Pancreas (tissue), 10 donors: ENCODE results near the gene ARL4A. TPM values are rescaled to one million over a fixed set of nuclear protein-coding genes. Genes with fewer than 3 reads are reported as not detected.

Source experiments
- ATAC-seq, 4 donors: fragments of 200-7000 bp; cut with Tn5 transposase; one replicate each; pipeline versions ENCODE4 v1.8.0 to v1.9.1; 2020; ENCODE audit warnings: mild to moderate bottlenecking in 4 of 4, moderate library complexity in 4 of 4
- DNase-seq, 6 donors: peaks; one replicate each; pipeline ENCODE4 v3.0.0-alpha.2; 2020
- FAIRE-seq: peaks from 2 replicates; lab custom pipeline; 2012; peaks lifted over from hg19 to GRCh38; lab: Jason Lieb, UNC
- H3K27ac ChIP-seq, 4 donors: fragments of 200-600 bp; sonication (generic); 1 replicate in 3 of 4; 2 replicates in 1 of 4; pipeline versions ENCODE4 v1.5.0 to v1.8.0; 2020
- H3K27me3 ChIP-seq, 4 donors: fragments of 200-600 bp; one replicate each; pipeline ENCODE4 v1.8.0; 2021
- H3K36me3 ChIP-seq, 3 donors: fragments of 200-600 bp; sonication (generic) in 1 of 3; one replicate each; pipeline versions ENCODE4 v1.5.0 to v1.8.0; 2020 to 2021
- H3K4me1 ChIP-seq, 3 donors: fragments of 200-600 bp; one replicate each; pipeline ENCODE4 v1.8.0; 2021
- H3K4me3 ChIP-seq, 4 donors: fragments of 200-600 bp; sonication (generic) in 2 of 4; one replicate each; pipeline versions ENCODE4 v1.5.0 to v1.8.0; 2020 to 2021
- H3K9me3 ChIP-seq, 4 donors: fragments of 200-600 bp; one replicate each; pipeline ENCODE4 v1.8.0; 2021
- CTCF ChIP-seq, 4 donors: fragments of 200-600 bp; sonication (generic) in 3 of 4; IDR thresholded peaks; one replicate each; pipeline versions ENCODE4 v1.5.0 to v1.8.0; 2021; ENCODE audit warnings: antibody characterized with exemption in 4 of 4
- WGBS, 2 donors: extraction: QIAGEN DNeasy Blood & Tissue Kit; methylation state at CpG; one replicate each; pipeline ENCODE4 v1.1.7; 2013; 5-methylcytosine and 5-hydroxymethylcytosine counted together
- intact Hi-C, 3 donors: fragments of 100-400 bp; cut with DNase I; formaldehyde crosslinking; loops; one replicate each; pipeline versions ENCODE4 v1.11.1 to v1.14.2; 2022
- polyA plus RNA-seq, 2 donors: library from polyadenylated mRNA; stranded (reverse); fragments of 200-250 nt; gene quantifications; one replicate each; pipeline ENCODE4 v1.2.3, GENCODE V29; 2013
- total RNA-seq, 6 donors: library from RNA; stranded (reverse); fragmentation: NEBNext Ultra II Directional in 4 of 6; extraction: Animal tissue kit (Norgen Biotek cat#: 25700) in 4 of 6; gene quantifications; one replicate each; pipeline versions ENCODE4 v1.2.1 to v1.2.4, GENCODE V29; 2021 to 2023
- donor health status: healthy with polysubstance abuse.
- donor health status: DM: no; HTN: no; CAD: no; lungs with moderate emphysema.
- donor health status: DM: no; HTN: no; CAD: no.
- donor health status: control.
- donor health status: control.
- donor health status: Bipolar disorder and iron deficiency.
- donor health status: DM: yes; HTN: yes; CAD: no.
- donor health status: DM: no; HTN: no; CAD: no.
- donor health status: DM: no; HTN: no; CAD: no.
- donor health status: DM: yes; HTN: yes; CAD: no.

Gene ARL4A
- total and polyA plus RNA-seq, 8 donors, result 1.9 to 8.6 (median 4.2) TPM

GRCh38 chr7:12692035-12692434, 4.6 kb downstream of the ARL4A start:
- intact Hi-C loops, result no loop called here
- no peak for TF ChIP-seq CTCF (IDR thresholded peaks at IDR 0.05)
- H3K36me3 ChIP-seq, result no peaks in the 10 kb centered on the region
- no peaks in the 10 kb centered on the region for H3K9me3 ChIP-seq
- no peak overlapping the region for H3K4me3 ChIP-seq
- H3K4me1 ChIP-seq, result peaks cover 0 to 6% (median 3%) of the 10 kb centered on the region in 3 donors
- no peak for FAIRE-seq
- no peaks in the 10 kb centered on the region for H3K27me3 ChIP-seq
- ATAC-seq, result no peak
- DNase-seq, result no peak
- no peak overlapping the region for H3K27ac ChIP-seq
- WGBS, 2 donors, result 91 to 94% methylated on average over 1 of the region's 1 CpG

GRCh38 chr7:12692479-12693259, 5.2 kb downstream of the ARL4A start:
- TF ChIP-seq CTCF (IDR thresholded peaks at IDR 0.05), result no peak
- ATAC-seq (no peak), DNase-seq (no peak), FAIRE-seq (no peak)
- H3K4me3 ChIP-seq, result no peak overlapping the region
- H3K36me3 ChIP-seq, result no peaks in the 10 kb centered on the region
- intact Hi-C loops, result no loop called here
- H3K27me3 ChIP-seq, result no peaks in the 10 kb centered on the region
- H3K9me3 ChIP-seq, result no peaks in the 10 kb centered on the region
- peaks cover 0 to 6% (median 3%) of the 10 kb centered on the region in 3 donors for H3K4me1 ChIP-seq
- no peak overlapping the region for H3K27ac ChIP-seq
- 53 to 80% methylated on average over 3 of the region's 3 CpGs for WGBS, 2 donors

DNA sequence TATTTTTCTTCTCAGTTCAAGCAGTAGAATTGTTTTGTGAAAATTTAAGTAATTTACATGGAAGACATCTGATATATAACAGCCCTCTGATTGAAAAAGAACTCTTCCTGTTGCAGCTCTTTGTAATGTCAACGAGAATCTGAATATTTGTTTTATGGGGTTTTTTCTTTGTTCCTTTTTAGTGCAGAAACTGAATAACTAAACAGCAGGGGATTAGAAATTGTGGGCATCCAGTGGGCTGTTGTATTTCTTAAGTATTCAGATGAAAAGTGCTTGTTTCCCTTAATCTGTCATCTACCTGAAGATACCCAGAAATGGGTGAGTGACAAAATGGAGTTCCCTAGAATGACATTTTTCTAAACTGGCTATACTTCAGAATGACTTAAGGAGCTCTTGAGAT, 7.4 kb downstream of the ARL4A start:
- no peak for ATAC-seq
- no peak for TF ChIP-seq CTCF (IDR thresholded peaks at IDR 0.05)
- no peaks in the 10 kb centered on the region for H3K27me3 ChIP-seq
- 53 to 93% methylated on average over 1 of the region's 1 CpG for WGBS, 2 donors
- FAIRE-seq, result no peak
- no peak for DNase-seq
- intact Hi-C loops, result no loop called here
- H3K27ac ChIP-seq, result no peak overlapping the region
- H3K9me3 ChIP-seq, result no peaks in the 10 kb centered on the region
- peaks cover 0 to 6% (median 2%) of the 10 kb centered on the region in 3 donors for H3K4me1 ChIP-seq
- no peak overlapping the region for H3K4me3 ChIP-seq
- no peaks in the 10 kb centered on the region for H3K36me3 ChIP-seq

DNA sequence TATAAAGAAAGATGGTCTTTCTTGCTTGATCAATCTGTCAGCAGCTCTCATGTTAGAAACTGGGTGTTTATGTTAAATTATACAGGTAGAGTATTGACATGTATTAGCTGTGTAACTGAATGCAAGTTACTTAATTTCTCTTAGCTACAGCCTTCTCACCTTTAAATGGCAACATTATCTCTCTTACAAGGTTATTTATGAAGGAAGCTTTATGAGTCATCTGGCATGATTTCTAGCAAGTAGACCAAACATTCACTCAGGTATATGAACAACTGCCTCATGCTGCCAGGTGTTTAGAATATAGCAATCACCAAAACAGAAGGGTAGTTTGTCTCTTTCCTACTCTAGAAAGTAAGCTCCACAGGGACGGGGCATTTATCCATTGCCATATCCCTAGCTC, 8.5 kb downstream of the ARL4A start:
- H3K27me3 ChIP-seq, result no peaks in the 10 kb centered on the region
- no peaks in the 10 kb centered on the region for H3K9me3 ChIP-seq
- no peak overlapping the region for H3K27ac ChIP-seq
- H3K4me1 ChIP-seq, result peaks cover 0 to 6% (median 0%) of the 10 kb centered on the region in 3 donors
- TF ChIP-seq CTCF (IDR thresholded peaks at IDR 0.05), result no peak
- WGBS, 2 donors, result 87 to 96% methylated on average over 1 of the region's 1 CpG
- no peaks in the 10 kb centered on the region for H3K36me3 ChIP-seq
- no peak overlapping the region for H3K4me3 ChIP-seq
- FAIRE-seq (no peak), DNase-seq (no peak), ATAC-seq (peak; percentile 60 to 88 (median 73))
- intact Hi-C loops, result no loop called here

DNA sequence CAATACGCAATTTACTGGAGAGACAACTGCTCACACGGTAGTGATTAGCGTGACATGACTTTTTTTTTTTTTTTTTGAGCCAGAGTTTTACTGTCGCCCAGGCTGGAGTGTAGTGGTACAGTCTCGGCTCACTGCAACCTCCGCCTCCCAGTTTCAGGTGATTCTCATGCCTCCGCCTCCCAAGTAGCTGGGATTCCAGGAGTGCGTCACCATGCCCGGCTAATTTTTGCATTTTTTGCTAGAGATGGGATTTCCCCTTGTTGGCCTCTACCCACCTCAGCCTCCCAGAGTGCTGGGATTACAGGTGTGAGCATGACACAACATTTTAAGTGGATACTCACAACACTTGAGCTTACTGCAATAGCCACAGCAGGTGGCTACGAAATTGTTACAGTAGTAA, 11.9 kb downstream of the ARL4A start:
- no peak for DNase-seq
- FAIRE-seq, result no peak
- ATAC-seq, result no peak
- 91 to 98% methylated on average over 10 of the region's 10 CpGs for WGBS, 2 donors
- intact Hi-C loops, result no loop called here
- Histone ChIP-seq H3K27ac (no peak overlapping the region), H3K9me3 (no peaks in the 10 kb centered on the region), H3K4me3 (no peak overlapping the region), H3K27me3 (no peaks in the 10 kb centered on the region), H3K4me1 (peaks cover 0 to 6% (median 0%) of the 10 kb centered on the region in 3 donors), H3K36me3 (no peaks in the 10 kb centered on the region)
- no peak for TF ChIP-seq CTCF (IDR thresholded peaks at IDR 0.05)
